ENCODE data around the gene SNX32. TPM values are rescaled to one million over a fixed set of nuclear protein-coding genes. Genes with fewer than 3 reads are reported as not detected.

SNX32 gene
- total and polyA plus RNA-seq, 2 of the 13 experiments (the other 11 are each of a cell fraction or from before 2014, with no cell fraction given): 0.09 to 0.34 TPM

- TF ChIP-seq CREM (IDR thresholded peaks at IDR 0.05) (peak; percentile 66), CREM (CRISPR knock-in tag; IDR thresholded peaks at IDR 0.05) (0 out of 2 replicates have a peak, but pooled peaks have one; percentile 32), TP53 (CRISPR knock-in tag; conservative IDR thresholded peaks at IDR 0.05) (no peak), ZNF614 (CRISPR knock-in tag; IDR thresholded peaks at IDR 0.05; ENCODE audit: borderline replicate concordance) (no peak), ZSCAN31 (CRISPR knock-in tag; IDR thresholded peaks at IDR 0.05; ENCODE audit: low read depth) (peak; percentile 39), NCOA5 (CRISPR knock-in tag; IDR thresholded peaks at IDR 0.05) (no peak), ZNF639 (CRISPR knock-in tag; conservative IDR thresholded peaks at IDR 0.05) (peak; percentile 49; the same call in 1 of the 2 replicates), MYC (CRISPR knock-in tag; IDR thresholded peaks at IDR 0.05; ENCODE audit: borderline replicate concordance) (no peak; the same call in 1 of the 2 replicates), TOPORS (CRISPR knock-in tag; IDR thresholded peaks at IDR 0.05) (no peak), SOX6 (IDR thresholded peaks at IDR 0.05) (no peak), SOX6 (CRISPR knock-in tag; IDR thresholded peaks at IDR 0.05) (peak; percentile 44; the same call in 1 of the 2 replicates), FOXO1 (CRISPR knock-in tag; IDR thresholded peaks at IDR 0.05) (no peak), MTF2 (CRISPR knock-in tag; IDR thresholded peaks at IDR 0.05; ENCODE audit: borderline replicate concordance) (no peak), ATM (IDR thresholded peaks at IDR 0.05; ENCODE audit: borderline replicate concordance) (no peak), POLR2AphosphoS5 (IDR thresholded peaks at IDR 0.05; ENCODE audit: low read depth, low read length) (peak; percentile 65), NBN (conservative IDR thresholded peaks at IDR 0.05) (no peak), MAX (IDR thresholded peaks at IDR 0.05) (peak; percentile 82), AKNA (CRISPR knock-in tag; IDR thresholded peaks at IDR 0.05; ENCODE audit: borderline replicate concordance) (no peak), HES4 (CRISPR knock-in tag; IDR thresholded peaks at IDR 0.05; ENCODE audit: borderline replicate concordance) (no peak), ZNF333 (CRISPR knock-in tag; IDR thresholded peaks at IDR 0.05; ENCODE audit: borderline replicate concordance) (no peak), ZNF510 (CRISPR knock-in tag; IDR thresholded peaks at IDR 0.05; ENCODE audit: low read depth) (no peak)
- TF ChIP-seq, protein P1, sequence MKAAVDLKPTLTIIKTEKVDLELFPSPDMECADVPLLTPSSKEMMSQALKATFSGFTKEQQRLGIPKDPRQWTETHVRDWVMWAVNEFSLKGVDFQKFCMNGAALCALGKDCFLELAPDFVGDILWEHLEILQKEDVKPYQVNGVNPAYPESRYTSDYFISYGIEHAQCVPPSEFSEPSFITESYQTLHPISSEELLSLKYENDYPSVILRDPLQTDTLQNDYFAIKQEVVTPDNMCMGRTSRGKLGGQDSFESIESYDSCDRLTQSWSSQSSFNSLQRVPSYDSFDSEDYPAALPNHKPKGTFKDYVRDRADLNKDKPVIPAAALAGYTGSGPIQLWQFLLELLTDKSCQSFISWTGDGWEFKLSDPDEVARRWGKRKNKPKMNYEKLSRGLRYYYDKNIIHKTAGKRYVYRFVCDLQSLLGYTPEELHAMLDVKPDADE (CRISPR knock-in tag; IDR thresholded peaks at IDR 0.05): no peak
These were observed 66.5 kb downstream of the SNX32 start, which contains the start of gene FOSL1 (continued) for GRCh38 chr11:65900125-65900898.
